Left hindlimb (tissue), 1 donor: ENCODE measurements around the gene MFAP1.
"Not testable (repeated sequence)": the region's sequence is repeated elsewhere in the genome, so short reads cannot be mapped to it uniquely, and the experiment has no call there.

Source experiments
- DNase-seq: peaks from one replicate; pipeline ENCODE4 v3.0.0-alpha.2; 2018

Gene MFAP1

DNA sequence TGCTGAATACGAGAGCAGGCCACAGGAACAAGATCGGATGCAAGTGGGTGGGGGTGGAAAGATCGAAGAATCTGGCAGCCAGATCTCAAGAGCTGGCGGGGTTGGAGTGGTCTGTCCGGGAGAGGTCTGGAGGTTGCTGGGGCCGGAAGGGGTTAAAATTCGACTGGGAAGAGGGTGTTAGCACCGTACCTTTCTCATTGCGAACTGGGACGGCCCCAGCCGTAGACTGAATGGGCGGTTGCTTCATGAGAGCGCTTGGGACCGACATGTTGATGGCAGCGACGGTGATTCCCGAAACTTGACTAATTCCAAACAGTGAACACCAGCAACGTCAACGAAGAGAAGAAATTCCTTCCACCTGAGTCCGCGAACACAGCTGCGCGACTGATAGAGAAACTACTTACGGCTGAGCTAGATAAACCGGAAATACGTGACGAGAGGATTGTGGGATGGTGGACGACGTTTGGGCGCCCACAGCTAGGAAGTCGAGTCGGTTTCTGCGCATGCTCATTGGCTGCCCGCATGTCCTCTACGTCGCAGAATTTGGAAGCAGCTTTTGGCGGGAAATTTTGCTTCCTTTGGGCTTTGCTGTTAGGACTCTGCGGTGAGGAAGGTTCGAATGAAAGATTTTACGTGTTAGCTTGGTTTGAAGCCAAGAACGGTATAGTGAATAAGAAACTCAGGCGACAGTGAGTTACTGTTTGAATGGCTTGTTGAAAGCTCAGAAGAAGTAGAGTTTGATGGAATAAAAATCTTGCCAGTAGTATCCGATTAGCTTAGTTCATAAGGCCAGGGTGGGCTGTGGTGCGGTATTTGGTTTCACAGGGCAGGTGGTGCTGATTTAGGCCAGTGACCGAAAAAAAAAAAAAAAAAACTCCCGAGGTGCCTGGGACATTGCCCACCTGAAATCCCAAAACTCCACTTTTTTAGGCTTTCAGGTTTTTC lies at the start of gene MFAP1:
Gene MFAP1 (minus strand): TSS at position 389 of the 945 bp plus-strand sequence. CDS start 121 bp downstream, at position 268.
- DNase-seq = peak; percentile 93

DNA sequence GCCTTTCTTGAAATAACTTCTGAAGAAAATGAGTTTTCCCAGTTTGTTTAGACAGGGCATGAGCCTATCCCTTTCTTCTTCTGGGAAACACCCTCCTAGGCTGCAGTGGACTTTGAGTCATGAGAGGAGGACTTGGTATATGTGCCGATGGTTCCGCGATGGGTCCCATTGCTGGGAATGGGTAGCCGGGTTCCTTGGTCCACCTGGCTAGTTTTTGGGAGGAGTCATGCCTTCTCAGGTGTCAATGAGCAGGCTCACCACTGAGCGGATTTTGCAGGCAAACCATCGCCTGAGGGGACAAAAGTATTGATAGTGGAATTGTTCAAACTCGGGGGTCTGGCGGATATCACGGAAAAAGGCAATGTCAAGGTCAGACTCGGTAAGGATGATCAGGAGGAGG lies 49.2 kb upstream of the MFAP1 start:
- no peak for DNase-seq

- DNase-seq = no peak
Measured at GRCh38 chr15:43872416-43873020, 48.0 kb upstream of the MFAP1 start.

- DNase-seq = no peak
Measured at GRCh38 chr15:43871835-43872234, 47.3 kb upstream of the MFAP1 start.

GRCh38 chr15:43868406-43868805 lies 43.9 kb upstream of the MFAP1 start:
- no peak for DNase-seq

- no peak for DNase-seq
Measured at GRCh38 chr15:43867096-43867495, 42.6 kb upstream of the MFAP1 start.

DNA sequence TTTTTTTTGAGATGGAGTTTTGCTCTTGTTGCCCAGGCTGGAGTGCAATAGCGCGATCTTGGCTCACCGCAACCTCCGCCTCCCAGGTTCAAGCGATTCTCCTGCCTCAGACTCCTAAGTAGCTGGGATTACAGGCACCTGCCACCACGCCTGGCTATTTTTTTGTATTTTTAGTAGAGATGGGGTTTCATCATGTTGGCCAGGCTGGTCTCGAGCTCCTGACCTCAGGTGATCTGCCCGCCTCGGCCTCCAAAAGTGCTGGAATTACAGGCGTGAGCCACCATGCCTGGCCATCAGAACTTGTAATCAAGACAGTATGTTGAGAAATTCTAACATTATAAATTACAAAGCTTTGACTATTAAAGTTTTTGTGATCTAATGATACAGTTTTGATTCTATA lies 42.1 kb upstream of the MFAP1 start:
- not testable (repeated sequence) for DNase-seq

DNA sequence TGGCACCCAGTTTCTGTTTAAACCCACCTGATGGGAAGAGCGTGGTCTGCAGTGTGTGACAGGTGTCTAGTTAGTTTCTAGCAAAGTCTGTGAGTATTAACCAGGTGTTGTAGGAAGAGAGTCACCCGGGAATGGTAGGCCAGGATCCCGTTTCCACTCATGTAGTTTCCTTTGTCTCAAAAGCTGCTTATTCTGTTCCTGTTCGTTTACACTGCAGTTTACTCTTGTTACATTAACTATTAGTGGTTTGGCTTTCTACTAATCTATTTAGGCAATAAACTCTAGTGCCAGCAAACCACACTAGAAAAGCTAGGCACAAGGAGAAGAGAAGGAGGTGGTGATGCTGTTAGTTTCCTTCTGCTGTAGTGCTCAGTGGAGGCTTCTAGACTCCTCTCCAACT lies 35.1 kb upstream of the MFAP1 start:
- no peak for DNase-seq

DNA sequence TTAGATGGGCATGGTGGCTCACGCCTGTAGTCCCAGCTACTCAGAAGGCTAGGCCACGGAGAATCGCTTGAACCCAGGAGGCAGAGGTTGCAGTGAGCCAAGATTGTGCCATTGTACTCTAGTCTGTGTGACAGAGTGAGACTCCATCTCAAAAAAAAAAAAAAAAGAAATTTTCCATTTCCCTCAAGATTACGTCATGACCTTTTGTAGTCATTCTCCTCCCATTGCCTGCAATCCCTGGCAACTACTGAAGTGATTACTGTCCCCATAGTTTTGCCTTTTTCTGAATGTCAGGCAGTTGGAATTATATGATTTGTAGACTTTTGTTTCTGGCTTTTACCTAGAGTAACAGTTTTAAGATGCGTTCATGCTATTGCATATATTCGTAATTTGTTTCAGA lies 30.3 kb upstream of the MFAP1 start:
- no peak for DNase-seq

DNA sequence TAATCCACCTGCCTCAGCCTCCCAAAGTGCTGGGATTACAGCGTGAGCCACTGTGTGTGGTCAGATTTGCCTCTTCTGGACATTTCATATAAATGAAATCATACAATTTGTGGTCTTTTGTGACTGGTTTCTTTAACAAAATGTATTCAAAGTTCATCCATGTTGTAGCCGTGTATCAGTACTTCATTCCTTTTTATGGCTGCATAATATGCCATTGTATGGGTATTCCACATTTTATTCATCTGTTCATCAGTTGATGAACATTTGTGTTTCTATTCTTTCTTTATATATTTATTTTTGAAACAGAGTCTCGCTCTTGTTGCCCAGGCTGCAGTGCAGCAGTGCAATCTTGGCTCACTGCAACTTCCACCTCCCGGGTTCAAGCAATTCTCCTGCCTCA lies 28.1 kb upstream of the MFAP1 start:
- DNase-seq = no peak

DNA sequence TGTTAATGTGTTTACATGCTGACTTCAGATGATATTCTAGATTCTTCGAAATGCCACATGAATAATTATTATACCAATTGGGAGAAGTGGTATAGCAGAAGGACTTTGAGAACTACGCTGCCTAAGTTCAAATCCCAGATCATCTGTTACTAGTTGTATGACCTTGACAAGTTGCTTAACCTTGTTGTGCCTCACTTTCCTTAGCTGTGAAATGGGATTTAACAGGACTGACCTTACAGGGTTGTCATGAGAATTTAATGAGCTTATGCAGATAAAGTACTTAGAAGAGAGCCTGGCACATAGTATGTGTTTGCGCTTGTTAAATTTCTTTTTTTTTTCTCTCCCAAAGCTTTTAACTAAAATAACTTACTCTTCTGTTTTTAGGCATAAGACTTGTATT lies 26.8 kb upstream of the MFAP1 start:
- no peak for DNase-seq

GRCh38 chr15:43845421-43845820 lies 20.9 kb upstream of the MFAP1 start:
- no peak for DNase-seq

- DNase-seq = not testable (repeated sequence)
Measured at GRCh38 chr15:43832485-43832884, 8.0 kb upstream of the MFAP1 start.

DNA sequence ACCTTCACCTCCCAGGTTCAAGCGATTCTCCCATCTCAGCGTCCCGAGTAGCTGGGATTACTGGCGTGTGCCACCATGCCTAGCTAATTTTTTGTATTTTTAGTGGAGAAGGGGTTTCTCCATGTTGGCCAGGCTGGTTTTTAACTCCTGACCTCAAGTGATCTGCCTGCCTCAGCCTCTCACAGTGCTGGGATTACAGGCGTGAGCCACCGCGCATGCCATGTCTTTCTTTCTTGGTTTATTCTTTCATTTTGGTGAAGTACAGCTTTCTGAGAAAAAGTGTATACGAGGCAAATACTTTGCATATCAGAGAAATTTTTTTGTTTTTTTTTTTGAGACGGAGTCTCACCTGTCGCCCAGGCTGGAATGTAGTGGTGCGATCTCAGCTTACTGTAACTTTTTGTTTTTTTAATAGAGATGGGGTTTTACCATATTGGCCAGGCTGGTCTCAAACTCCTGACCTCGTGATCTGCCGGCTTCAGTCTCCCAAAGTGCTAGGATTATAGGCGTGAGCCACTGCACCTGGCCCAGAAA lies 7.1 kb upstream of the MFAP1 start:
- not testable (repeated sequence) for DNase-seq

GRCh38 chr15:43830691-43831275 lies 6.3 kb upstream of the MFAP1 start:
- DNase-seq = not testable (repeated sequence)

DNA sequence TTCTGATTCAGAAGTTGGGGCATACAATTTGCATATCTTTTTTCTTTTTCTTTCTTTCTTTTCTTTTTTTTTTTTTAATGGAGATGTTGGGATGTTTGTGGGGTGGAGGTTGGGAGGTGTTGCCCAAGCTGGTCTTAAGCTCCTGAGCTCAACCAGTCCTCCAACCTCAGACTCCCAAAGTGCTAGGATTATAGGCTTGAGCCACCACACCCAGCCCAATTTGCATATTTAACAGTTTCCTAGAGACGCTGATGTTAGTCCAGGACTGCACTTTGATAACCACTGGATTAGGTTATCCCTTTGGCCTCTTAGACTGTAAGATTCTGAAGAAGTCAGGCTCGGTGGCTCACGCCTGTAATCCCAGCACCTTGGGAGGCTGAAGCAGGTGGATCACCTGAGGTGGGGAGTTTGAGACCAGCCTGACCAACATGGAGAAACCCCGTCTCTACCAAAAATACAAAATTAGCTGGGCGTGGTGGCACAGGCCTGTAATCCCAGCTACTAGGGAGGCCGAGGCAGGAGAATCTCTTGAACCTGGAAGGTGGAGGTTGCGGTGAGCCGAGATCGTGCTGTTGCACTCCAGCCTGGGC lies 5.6 kb upstream of the MFAP1 start:
- DNase-seq = not testable (repeated sequence)

DNA sequence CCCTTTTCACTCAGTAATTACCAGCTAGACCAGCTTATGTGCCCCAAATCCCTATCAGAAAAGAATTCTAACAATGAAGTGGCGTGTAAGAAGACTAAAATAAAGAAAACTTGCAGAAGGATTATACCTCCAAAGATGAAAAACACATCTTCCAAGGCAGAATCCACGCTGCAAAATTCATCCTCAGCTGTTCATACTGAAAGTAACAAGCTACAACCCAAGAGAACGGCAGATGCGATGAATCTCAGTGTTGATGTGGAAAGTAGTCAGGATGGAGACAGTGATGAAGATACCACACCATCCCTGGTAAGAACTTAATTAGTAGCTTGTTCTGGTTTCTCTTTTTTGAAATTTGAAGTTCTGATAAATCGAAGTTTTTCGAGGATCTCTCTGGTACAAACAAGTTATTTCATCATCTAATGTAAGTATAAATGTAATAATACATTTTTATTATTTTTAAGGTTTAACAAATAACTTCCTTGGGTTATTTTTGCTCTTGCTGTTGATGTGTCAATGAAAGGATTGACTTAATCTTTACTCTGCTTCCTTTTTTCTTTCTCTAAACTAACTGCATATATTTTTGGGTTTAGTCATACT lies 3.7 kb upstream of the MFAP1 start:
- DNase-seq = no peak

DNA sequence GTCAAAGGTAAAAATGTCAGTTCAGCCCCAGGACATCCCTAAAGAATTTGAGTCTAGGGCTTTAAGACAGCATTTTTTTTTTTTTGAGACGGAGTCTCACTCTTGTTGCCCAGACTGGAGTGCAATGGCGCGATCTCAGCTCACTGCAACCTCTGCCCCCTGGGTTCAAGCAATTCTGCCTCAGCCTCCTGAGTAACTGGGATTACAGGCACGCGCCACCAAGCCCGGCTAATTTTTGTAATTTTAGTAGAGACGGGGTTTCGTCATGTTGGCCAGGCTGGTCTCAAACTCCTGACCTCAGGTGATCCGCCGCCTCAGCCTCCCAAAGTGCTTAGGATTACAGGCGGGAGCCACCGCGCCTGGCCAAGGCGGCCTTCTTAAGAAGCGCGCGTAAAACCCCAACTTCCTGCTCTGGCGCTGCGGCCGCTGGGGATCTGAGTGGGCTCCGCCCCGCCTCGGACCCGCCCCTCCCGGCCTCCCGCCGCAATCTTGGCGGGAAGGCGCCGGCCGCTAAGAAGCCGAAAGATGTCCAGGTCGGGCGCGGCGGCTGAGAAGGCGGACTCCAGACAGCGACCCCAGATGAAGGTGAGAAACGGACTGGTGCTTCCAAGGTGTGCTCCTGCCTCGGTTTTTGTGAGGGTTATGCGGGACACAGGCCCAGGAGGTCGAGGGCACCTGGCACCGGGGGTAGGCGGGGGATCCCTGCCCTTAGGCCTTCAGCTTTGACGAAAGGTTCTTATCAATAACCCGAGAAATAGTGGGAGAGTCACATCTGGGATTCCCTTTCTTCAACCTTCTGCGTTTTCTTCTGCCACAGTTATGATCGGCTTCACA lies 2.2 kb upstream of the MFAP1 start, which contains the start of gene WDR76:
Gene WDR76 (plus strand): TSS at position 495 of the 834 bp plus-strand sequence. CDS start 31 bp downstream, at position 526.
- peak; percentile 87 for DNase-seq

GRCh38 chr15:43826029-43826507 lies 1.6 kb upstream of the MFAP1 start:
- no peak for DNase-seq

- DNase-seq = not testable (repeated sequence)
Measured at GRCh38 chr15:43825305-43825704, 815 bp upstream of the MFAP1 start.

GRCh38 chr15:43821505-43821904 lies 3.0 kb downstream of the MFAP1 start:
- no peak for DNase-seq
